Mononuclear cell (primary cell): Measurements from ENCODE around the gene CYP4F3. TPM values are rescaled to one million over a fixed set of nuclear protein-coding genes. Genes with fewer than 3 reads are reported as not detected.
"Not testable (repeated sequence)": the region's sequence is repeated elsewhere in the genome, so short reads cannot be mapped to it uniquely, and the experiment has no call there.

Experiments used
- H3K27me3 ChIP-seq: 2 replicates; pipeline ENCODE4 v1.6.0; 2011; ENCODE audit warnings: low read length, control low read depth; ENCODE audit not compliant: insufficient read depth
- H3K4me1 ChIP-seq: 2 replicates; pipeline ENCODE4 v1.5.1; 2011; ENCODE audit warnings: mild to moderate bottlenecking, low read length, control low read depth; ENCODE audit not compliant: insufficient read depth
- H3K4me3 ChIP-seq: 2 replicates; pipeline ENCODE4 v1.5.1; 2011; ENCODE audit warnings: mild to moderate bottlenecking, low read length, moderate library complexity
- H3K9me3 ChIP-seq: 2 replicates; pipeline ENCODE4 v1.5.1; 2011; ENCODE audit warnings: low read depth, mild to moderate bottlenecking, control low read depth, low read length
- total RNA-seq: library from RNA; depleted of rRNA; stranded (reverse); fragments of >200 nt; gene quantifications from one replicate; pipeline ENCODE4 v1.2.3, GENCODE V29; 2012

CYP4F3 gene
- total RNA-seq, 1 donor = 0.52 TPM

GRCh38 chr19:15642807-15643206 is 2.1 kb downstream of the CYP4F3 start:
- H3K27me3 ChIP-seq = no peaks in the 10 kb centered on the region
- H3K4me1 ChIP-seq = peaks cover 37% of the 10 kb centered on the region
- H3K9me3 ChIP-seq = no peaks in the 10 kb centered on the region
- H3K4me3 ChIP-seq = no peak overlapping the region

- Histone ChIP-seq H3K4me3 (no peak overlapping the region), H3K9me3 (no peaks in the 10 kb centered on the region), H3K27me3 (no peaks in the 10 kb centered on the region), H3K4me1 (peaks cover 37% of the 10 kb centered on the region)
These were observed 2.7 kb downstream of the CYP4F3 start for GRCh38 chr19:15643387-15643786.

- Histone ChIP-seq H3K27me3 (no peaks in the 10 kb centered on the region), H3K4me1 (peaks cover 37% of the 10 kb centered on the region), H3K9me3 (no peaks in the 10 kb centered on the region), H3K4me3 (no peak overlapping the region)
These were observed 3.5 kb downstream of the CYP4F3 start for GRCh38 chr19:15644066-15644741.

DNA sequence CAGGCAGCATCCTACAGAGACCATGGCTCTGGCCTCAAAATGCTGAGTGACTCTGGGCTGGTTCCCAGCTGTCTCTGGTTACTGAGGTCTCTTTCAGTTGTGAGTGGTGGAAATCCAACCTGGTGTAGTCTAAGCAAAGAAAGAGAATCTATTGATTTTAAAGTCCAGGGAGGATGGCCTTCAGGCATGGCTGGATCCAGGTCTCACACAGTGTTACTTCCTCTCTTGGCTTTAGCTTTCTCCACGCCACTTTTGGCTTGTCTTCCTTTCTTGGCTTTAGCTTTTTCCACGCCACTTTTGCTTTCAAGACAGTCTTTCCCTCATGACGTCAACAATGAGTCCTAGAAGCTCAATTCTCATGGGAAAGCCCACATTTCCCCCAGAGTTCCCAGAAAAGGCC is 4.1 kb downstream of the CYP4F3 start:
- H3K27me3 ChIP-seq = no peaks in the 10 kb centered on the region
- no peaks in the 10 kb centered on the region for H3K9me3 ChIP-seq
- H3K4me1 ChIP-seq = peaks cover 33% of the 10 kb centered on the region
- H3K4me3 ChIP-seq = no peak overlapping the region

GRCh38 chr19:15649526-15649925 is 8.8 kb downstream of the CYP4F3 start:
- H3K4me1 ChIP-seq = no peaks in the 10 kb centered on the region
- H3K4me3 ChIP-seq = no peak overlapping the region
- H3K9me3 ChIP-seq = no peaks in the 10 kb centered on the region
- H3K27me3 ChIP-seq = peaks cover 6% of the 10 kb centered on the region

DNA sequence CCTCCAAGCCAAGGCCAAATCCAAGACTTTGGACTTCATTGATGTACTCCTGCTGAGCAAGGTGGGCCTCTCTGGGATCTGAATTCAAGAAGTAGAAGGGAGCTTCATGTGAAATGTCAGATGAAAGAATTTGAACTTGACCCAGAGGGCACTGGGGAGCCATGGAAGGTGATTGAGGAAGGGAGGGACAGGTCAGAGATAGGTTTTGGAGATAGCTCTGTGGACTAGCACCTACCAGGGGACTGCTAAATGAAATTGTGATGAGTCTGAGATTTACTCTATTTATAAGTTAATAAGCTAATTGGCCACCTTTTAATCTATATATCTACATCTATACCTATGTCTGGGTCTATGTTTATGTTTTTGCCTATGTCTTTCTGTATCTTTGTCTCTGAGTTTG is 9.4 kb downstream of the CYP4F3 start:
- not testable (repeated sequence) for H3K4me3 ChIP-seq, H3K9me3 ChIP-seq, H3K4me1 ChIP-seq, H3K27me3 ChIP-seq

GRCh38 chr19:15651791-15652190 is 11.1 kb downstream of the CYP4F3 start:
- peaks cover 8% of the 10 kb centered on the region for H3K27me3 ChIP-seq

DNA sequence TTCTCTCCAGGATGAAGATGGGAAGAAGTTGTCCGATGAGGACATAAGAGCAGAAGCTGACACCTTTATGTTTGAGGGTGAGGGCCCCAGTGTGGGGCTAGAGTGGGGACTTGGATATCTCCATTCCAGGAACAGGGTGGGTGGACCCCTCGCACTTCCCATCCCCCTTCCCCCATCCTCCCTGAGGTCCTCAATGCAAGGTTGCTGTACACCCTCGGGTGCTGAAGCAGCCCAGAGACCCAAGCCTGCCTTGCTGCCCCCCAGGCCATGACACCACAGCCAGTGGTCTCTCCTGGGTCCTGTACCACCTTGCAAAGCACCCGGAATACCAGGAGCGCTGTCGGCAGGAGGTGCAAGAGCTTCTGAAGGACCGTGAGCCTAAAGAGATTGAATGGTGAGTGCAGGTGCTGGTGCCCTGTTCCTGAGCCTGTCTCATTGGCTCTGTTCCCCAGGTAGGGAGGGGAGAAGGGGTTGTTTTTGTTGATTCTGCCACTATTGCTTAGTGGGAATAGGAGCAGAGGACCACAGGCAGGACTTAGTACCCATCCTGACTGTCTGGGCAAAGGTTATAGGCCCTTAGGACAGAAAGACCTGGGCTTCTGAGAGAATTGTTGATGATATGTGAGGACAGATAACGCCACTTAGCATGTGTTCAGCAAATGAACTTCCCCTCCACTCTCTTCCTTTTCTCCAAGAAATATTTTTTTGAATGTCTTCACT is 12.0 kb downstream of the CYP4F3 start:
- Histone ChIP-seq H3K9me3 (no peaks in the 10 kb centered on the region), H3K27me3 (peaks cover 8% of the 10 kb centered on the region), H3K4me3 (no peak overlapping the region), H3K4me1 (no peaks in the 10 kb centered on the region)

More at GRCh38 chr19:15651791-15652190, 11.1 kb downstream of the CYP4F3 start:
- Histone ChIP-seq H3K9me3 (no peaks in the 10 kb centered on the region), H3K4me3 (no peak overlapping the region), H3K4me1 (no peaks in the 10 kb centered on the region)

DNA sequence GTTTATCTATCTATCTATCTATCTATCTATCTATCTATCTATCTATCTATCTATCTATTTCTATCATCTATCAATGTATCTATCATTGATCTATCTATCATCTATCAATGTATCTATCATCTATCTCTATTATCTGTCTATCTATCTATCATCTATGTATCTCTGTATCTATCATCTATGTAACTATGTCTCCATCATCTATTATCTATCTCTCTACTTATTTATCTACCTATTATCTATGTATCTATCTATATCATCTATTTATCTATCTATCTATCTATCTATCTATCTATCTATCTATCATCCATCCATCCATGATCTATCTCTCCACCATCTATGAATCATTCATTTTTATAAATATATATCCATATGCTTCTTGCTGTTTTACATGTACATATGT is 15.8 kb downstream of the CYP4F3 start:
- Histone ChIP-seq H3K4me1 (no peaks in the 10 kb centered on the region), H3K9me3 (no peaks in the 10 kb centered on the region), H3K27me3 (peaks cover 11% of the 10 kb centered on the region), H3K4me3 (no peak overlapping the region)

DNA sequence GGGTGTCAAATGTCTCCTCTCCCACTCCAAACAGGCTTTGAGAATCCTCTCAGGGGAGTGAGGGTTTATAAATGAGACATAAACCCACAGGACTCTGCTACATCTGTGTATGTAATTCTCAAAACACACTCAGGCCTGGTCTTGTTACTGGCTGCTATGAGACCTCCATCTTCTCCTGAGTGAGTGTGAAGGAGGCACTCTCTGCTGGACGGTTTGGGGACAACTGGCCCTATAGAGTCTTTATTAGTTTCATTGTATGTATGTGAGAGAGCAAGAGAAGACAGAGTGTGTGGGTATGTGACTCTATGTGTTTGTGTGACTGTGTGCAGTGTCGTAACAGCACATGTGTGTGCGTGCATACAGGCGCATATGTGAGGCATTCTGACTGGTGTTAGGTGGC is 22.6 kb downstream of the CYP4F3 start:
- H3K9me3 ChIP-seq = no peaks in the 10 kb centered on the region
- H3K4me1 ChIP-seq = peaks cover 4% of the 10 kb centered on the region
- peaks cover 4% of the 10 kb centered on the region for H3K27me3 ChIP-seq
- no peak overlapping the region for H3K4me3 ChIP-seq

DNA sequence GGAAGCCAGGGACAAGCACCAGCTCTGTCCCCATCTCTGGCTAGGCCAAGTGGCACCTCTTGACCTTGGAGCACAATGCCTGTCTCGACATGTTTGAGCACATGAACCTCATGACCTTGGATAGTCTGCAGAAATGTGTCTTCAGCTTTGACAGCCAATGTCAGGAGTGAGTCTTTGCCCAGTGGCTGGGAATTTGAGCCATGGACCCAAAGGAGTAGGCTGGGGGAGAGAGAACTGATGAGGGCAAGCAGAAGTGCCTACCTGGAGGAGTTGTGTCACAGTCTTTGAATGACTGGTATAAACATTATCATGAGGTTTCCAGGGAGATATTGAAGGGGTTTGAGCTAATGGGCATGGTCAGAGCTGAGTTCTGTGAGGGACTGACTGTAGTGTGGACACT is 25.5 kb downstream of the CYP4F3 start:
- Histone ChIP-seq H3K4me1 (peaks cover 4% of the 10 kb centered on the region), H3K27me3 (peaks cover 2% of the 10 kb centered on the region), H3K9me3 (no peaks in the 10 kb centered on the region), H3K4me3 (no peak overlapping the region)

- H3K9me3 ChIP-seq = no peaks in the 10 kb centered on the region
- H3K4me1 ChIP-seq = peaks cover 4% of the 10 kb centered on the region
- peaks cover 2% of the 10 kb centered on the region for H3K27me3 ChIP-seq
- H3K4me3 ChIP-seq = no peak overlapping the region
These were observed 26.2 kb downstream of the CYP4F3 start for GRCh38 chr19:15666883-15667282.

GRCh38 chr19:15669440-15669839 is 28.7 kb downstream of the CYP4F3 start:
- peaks cover 2% of the 10 kb centered on the region for H3K27me3 ChIP-seq
- H3K9me3 ChIP-seq = no peaks in the 10 kb centered on the region
- peaks cover 4% of the 10 kb centered on the region for H3K4me1 ChIP-seq
- H3K4me3 ChIP-seq = no peak overlapping the region

GRCh38 chr19:15669891-15670290 is 29.2 kb downstream of the CYP4F3 start:
- Histone ChIP-seq H3K4me3 (no peak overlapping the region), H3K4me1 (peaks cover 4% of the 10 kb centered on the region), H3K27me3 (peaks cover 2% of the 10 kb centered on the region), H3K9me3 (no peaks in the 10 kb centered on the region)

GRCh38 chr19:15671237-15671821 is 30.6 kb downstream of the CYP4F3 start:
- Histone ChIP-seq H3K27me3 (no peaks in the 10 kb centered on the region), H3K4me1 (peaks cover 4% of the 10 kb centered on the region), H3K4me3 (no peak overlapping the region), H3K9me3 (no peaks in the 10 kb centered on the region)
